GM23338 (cell line): ENCODE measurements around the gene SYP.

Experiments
- CTCF ChIP-seq, 2 experiments: fragments of 200-600 bp in 1 of 2; sonication (generic) in 1 of 2; conservative IDR thresholded peaks; 2 replicates each; pipeline versions ENCODE4 v1.5.1 to v1.6.1; 2016 to 2017; ENCODE audit warnings: antibody characterized with exemption in 2 of 2, low read depth in 2 of 2, mild to moderate bottlenecking in 2 of 2, moderate library complexity in 1 of 2
- NANOG ChIP-seq: IDR thresholded peaks from 2 replicates; pipeline ENCODE4 v1.6.1; 2016; ENCODE audit warnings: antibody characterized with exemption, borderline replicate concordance

- TF ChIP-seq CTCF (conservative IDR thresholded peaks at IDR 0.05; ENCODE audit: low read depth in 2 of 2) (no peak), NANOG (no peak)
Observed at GRCh38 chrX:49171752-49172279, 28.2 kb downstream of the SYP start, which contains the start of gene PLP2.
